HL-60 (cell line): ENCODE results near the gene MED14.

Experiments used
- DNase-seq, 2 experiments: peaks; one replicate each; pipeline ENCODE4 v3.0.0-alpha.2; 2010 to 2020; ENCODE audit warnings: low read depth in 1 of 2, low spot score in 1 of 2
- H3K27ac ChIP-seq: fragments of 250-450 bp; sonication (Bioruptor Pico); replicated peaks from 2 replicates; pipeline ENCODE4 v1.5.1; 2020; ENCODE audit warnings: mild to moderate bottlenecking, moderate library complexity
- H3K27me3 ChIP-seq: fragments of 250-450 bp; sonication (Bioruptor Pico); 2 replicates; pipeline ENCODE4 v1.5.1; 2021; ENCODE audit warnings: mild to moderate bottlenecking, moderate library complexity; ENCODE audit not compliant: insufficient read depth, poor library complexity, severe bottlenecking
- H3K4me3 ChIP-seq: replicated peaks from 2 replicates; pipeline ENCODE4 v1.5.1; 2011; ENCODE audit warnings: mild to moderate bottlenecking, control low read depth, low read length; ENCODE audit not compliant: insufficient read depth
- CTCF ChIP-seq: IDR thresholded peaks from one replicate; pipeline ENCODE4 v1.5.1; 2011; ENCODE audit warnings: low read length, control low read depth, inconsistent platforms; ENCODE audit not compliant: insufficient read depth
- GABPA ChIP-seq: IDR thresholded peaks from 2 replicates; pipeline ENCODE4 v1.6.1; 2012; ENCODE audit warnings: low read depth
- POLR2AphosphoS5 ChIP-seq: IDR thresholded peaks from 2 replicates; pipeline ENCODE4 v1.6.1; 2012; ENCODE audit warnings: low read depth
- REST ChIP-seq: IDR thresholded peaks from 2 replicates; pipeline ENCODE4 v1.6.1; 2012; ENCODE audit warnings: low read depth; ENCODE audit not compliant: insufficient replicate concordance
- SPI1 ChIP-seq: IDR thresholded peaks from 2 replicates; pipeline ENCODE4 v1.6.1; 2012; ENCODE audit warnings: low read depth, mild to moderate bottlenecking, borderline replicate concordance

Gene MED14

GRCh38 chrX:40749681-40750494 is 14.5 kb upstream of the MED14 start:
- TF ChIP-seq CTCF, result no peak
- TF ChIP-seq SPI1, result no peak
- no peak for TF ChIP-seq POLR2AphosphoS5
- no peak for TF ChIP-seq REST
- TF ChIP-seq GABPA, result no peak
- Histone ChIP-seq H3K27me3 (no peaks in the 10 kb centered on the region), H3K4me3 (no peak overlapping the region), H3K27ac (no peak overlapping the region)
- DNase-seq, result no peak

GRCh38 chrX:40748977-40749376 is 13.6 kb upstream of the MED14 start:
- Histone ChIP-seq H3K27me3 (no peaks in the 10 kb centered on the region), H3K4me3 (no peak overlapping the region), H3K27ac (no peak overlapping the region)
- no peak for DNase-seq
- TF ChIP-seq GABPA (no peak), POLR2AphosphoS5 (no peak), REST (no peak)

- no peak for TF ChIP-seq CTCF
- no peak for TF ChIP-seq SPI1
- TF ChIP-seq REST, result no peak
- TF ChIP-seq GABPA, result no peak
- no peak for TF ChIP-seq POLR2AphosphoS5
- H3K27ac ChIP-seq, result no peak overlapping the region
- H3K27me3 ChIP-seq, result no peaks in the 10 kb centered on the region
- DNase-seq, result no peak
- H3K4me3 ChIP-seq, result no peak overlapping the region
Measured at GRCh38 chrX:40746521-40746920, 11.2 kb upstream of the MED14 start.
